Measurements from ENCODE around the gene SORT1.

DNA sequence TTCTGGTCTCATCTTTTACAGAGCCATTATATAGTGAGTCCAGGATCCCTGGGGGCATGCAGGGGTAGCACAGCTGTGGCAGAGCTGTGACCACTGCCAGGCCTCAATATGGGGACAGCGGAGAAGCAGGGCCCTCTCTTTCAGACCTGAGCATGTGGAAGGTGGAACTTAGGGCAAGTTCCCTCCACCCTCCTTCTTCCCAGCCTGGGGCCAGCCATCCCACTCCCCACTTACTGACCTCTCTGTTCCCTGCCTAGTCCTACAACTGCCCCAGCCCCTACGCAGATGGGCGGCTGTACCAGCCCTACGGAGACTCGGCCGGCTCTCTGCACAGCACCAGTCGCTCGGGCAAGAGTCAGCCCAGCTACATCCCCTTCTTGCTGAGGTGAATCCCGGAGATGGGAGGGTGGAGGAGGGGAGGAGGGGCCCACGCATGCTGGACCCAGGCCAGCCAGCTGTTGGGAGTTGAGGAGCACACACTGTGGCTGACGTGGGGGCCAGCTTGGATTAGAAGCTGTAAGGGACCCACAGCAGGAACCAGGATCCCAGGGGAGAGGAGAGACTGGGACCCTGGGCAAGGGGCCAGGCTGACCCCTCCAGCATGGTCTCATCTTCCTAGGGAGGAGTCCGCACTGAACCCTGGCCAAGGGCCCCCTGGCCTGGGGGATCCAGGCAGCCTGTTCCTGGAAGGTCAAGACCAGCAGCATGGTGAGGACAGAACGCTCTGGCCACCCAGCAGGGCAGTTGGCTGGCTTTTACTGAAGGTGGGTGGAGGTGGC is 125.5 kb downstream of the SORT1 start:
- TF ChIP-seq EZH2phosphoT487 (conservative IDR thresholded peaks at IDR 0.05; ENCODE audit: low read length), result no peak
- TF ChIP-seq, protein P1, sequence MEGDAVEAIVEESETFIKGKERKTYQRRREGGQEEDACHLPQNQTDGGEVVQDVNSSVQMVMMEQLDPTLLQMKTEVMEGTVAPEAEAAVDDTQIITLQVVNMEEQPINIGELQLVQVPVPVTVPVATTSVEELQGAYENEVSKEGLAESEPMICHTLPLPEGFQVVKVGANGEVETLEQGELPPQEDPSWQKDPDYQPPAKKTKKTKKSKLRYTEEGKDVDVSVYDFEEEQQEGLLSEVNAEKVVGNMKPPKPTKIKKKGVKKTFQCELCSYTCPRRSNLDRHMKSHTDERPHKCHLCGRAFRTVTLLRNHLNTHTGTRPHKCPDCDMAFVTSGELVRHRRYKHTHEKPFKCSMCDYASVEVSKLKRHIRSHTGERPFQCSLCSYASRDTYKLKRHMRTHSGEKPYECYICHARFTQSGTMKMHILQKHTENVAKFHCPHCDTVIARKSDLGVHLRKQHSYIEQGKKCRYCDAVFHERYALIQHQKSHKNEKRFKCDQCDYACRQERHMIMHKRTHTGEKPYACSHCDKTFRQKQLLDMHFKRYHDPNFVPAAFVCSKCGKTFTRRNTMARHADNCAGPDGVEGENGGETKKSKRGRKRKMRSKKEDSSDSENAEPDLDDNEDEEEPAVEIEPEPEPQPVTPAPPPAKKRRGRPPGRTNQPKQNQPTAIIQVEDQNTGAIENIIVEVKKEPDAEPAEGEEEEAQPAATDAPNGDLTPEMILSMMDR (IDR thresholded peaks at IDR 0.05; ENCODE audit: insufficient read depth, low read length, poor library complexity, severe bottlenecking), result no peak

Measured in SU-DHL-6 (cell line).